Measurements from ENCODE around the gene FUCA1. TPM values are rescaled to one million over a fixed set of nuclear protein-coding genes. Genes with fewer than 3 reads are reported as not detected.

FUCA1 gene
- total and polyA plus RNA-seq, 2 of the 8 experiments (the other 6 are each of a cell fraction or from before 2014, with no cell fraction given): 5.9 to 6.4 TPM

- Histone ChIP-seq H2AFZ (ENCODE audit: low read length) (no peak overlapping the region), H3K23me2 (ENCODE audit: low read depth, low read length) (peaks cover 3% of the 10 kb centered on the region; the same call in 1 of the 2 replicates), H3K56ac (replicated peaks; ENCODE audit: insufficient read length, low read depth, low read length) (no peak overlapping the region), H3K9ac (replicated peaks in 1 of 4; ENCODE audit: extremely low read depth in 1 of 4, low read depth in 3 of 4, low read length in 3 of 4) (no peak overlapping the region), H2BK5ac (ENCODE audit: low read depth, low read length) (no peak overlapping the region), H4K20me1 (replicated peaks in 1 of 2; ENCODE audit: control insufficient read depth in 1 of 2, insufficient read depth in 2 of 2, low read length in 2 of 2) (no peaks in the 10 kb centered on the region), H3K14ac (ENCODE audit: insufficient read length) (no peak overlapping the region), H3K4me1 (replicated peaks in 1 of 4; ENCODE audit: control insufficient read depth in 3 of 4, insufficient read depth in 4 of 4, low read length in 3 of 4) (no peaks in the 10 kb centered on the region; a peak in 1 of 7 replicates), H3K27ac (ENCODE audit: low read depth, low read length) (no peak overlapping the region), H3K36me3 (ENCODE audit: control insufficient read depth in 2 of 4, insufficient read depth in 4 of 4, low read length in 3 of 4) (no peaks in the 10 kb centered on the region), H3K79me2 (ENCODE audit: control insufficient read depth in 1 of 2, insufficient read depth in 2 of 2, low read length in 2 of 2) (no peaks in the 10 kb centered on the region), H2BK20ac (ENCODE audit: low read length) (no peak overlapping the region), H3K4me3 (ENCODE audit: extremely low read depth in 1 of 4, insufficient read depth in 2 of 4, low read depth in 3 of 4, low read length in 4 of 4) (no peak overlapping the region), H3K27me3 (replicated peaks in 1 of 4; ENCODE audit: control insufficient read depth in 3 of 4, extremely low read depth in 1 of 4, insufficient read depth in 3 of 4, low read length in 3 of 4) (peaks cover 6 to 15% (median 12%) of the 10 kb centered on the region in 4 experiments), H3K4me2 (ENCODE audit: insufficient read depth in 1 of 2, low read depth in 2 of 2, low read length in 2 of 2) (no peak overlapping the region), H2BK12ac (ENCODE audit: low read depth, low read length) (no peak overlapping the region), H2BK15ac (ENCODE audit: low read length) (no peak overlapping the region), H3K9me3 (ENCODE audit: insufficient read depth in 2 of 2, low read depth in 1 of 2, low read length in 1 of 2) (no peaks in the 10 kb centered on the region), H4K91ac (replicated peaks; ENCODE audit: insufficient read length, low read length) (no peak overlapping the region), H3K4ac (replicated peaks; ENCODE audit: insufficient read length, low read depth, low read length) (no peak overlapping the region), H4K5ac (ENCODE audit: insufficient read length, low read depth, low read length) (no peak overlapping the region), H3K79me1 (ENCODE audit: low read depth, low read length) (no peaks in the 10 kb centered on the region), H3K23ac (ENCODE audit: insufficient read length) (no peak overlapping the region), H2AK5ac (ENCODE audit: low read depth, low read length) (no peak overlapping the region), H3K18ac (ENCODE audit: extremely low read depth, low read length) (no peak overlapping the region), H4K8ac (ENCODE audit: extremely low read depth, insufficient read depth, low read length) (no peak overlapping the region), H2BK120ac (replicated peaks; ENCODE audit: low read depth, low read length) (no peak overlapping the region)
- ChIA-PET CTCF (ENCODE audit: partially characterized antibody) (interaction anchor here (0.6 to 1.8 kb wide), 2 partner anchors 52 to 185 kb away, joined by 4 to 8 read pairs; no protein-coding TSS in a partner anchor), POLR2A (ENCODE audit: partially characterized antibody) (interaction anchor here (0.9 kb wide), 1 partner anchor 22 kb away, joined by 3 read pairs; no protein-coding TSS in a partner anchor)
- 91% methylated on average over 3 of the region's 3 CpGs; no CpG with 5 or more reads in 1 of the 2 experiments for WGBS, 2 experiments (ENCODE audit: extremely low coverage in 1 of 2, insufficient coverage in 1 of 2, insufficient read length in 1 of 2, insufficient replicate concordance in 2 of 2, low coverage in 1 of 2, low lambda C conversion rate in 2 of 2, missing lambda C conversion rate in 1 of 2)
- no peak for FAIRE-seq
- no peak for DNase-seq (ENCODE audit: low read depth in 1 of 2, low spot score in 2 of 2)
- TF ChIP-seq TAF7 (optimal IDR thresholded peaks at IDR 0.05; ENCODE audit: borderline replicate concordance, low read depth, low read length): no peak
- no peak for TF ChIP-seq NANOG (IDR thresholded peaks at IDR 0.05; ENCODE audit: insufficient read depth, low read depth, low read length, poor library complexity, severe bottlenecking)
- TF ChIP-seq TEAD4 (IDR thresholded peaks at IDR 0.05; ENCODE audit: low read depth, low read length): no peak
- no peak for TF ChIP-seq CTBP2 (IDR thresholded peaks at IDR 0.05; ENCODE audit: borderline replicate concordance, insufficient read depth, insufficient read length, low read length)
- no peak for TF ChIP-seq E2F6 (IDR thresholded peaks at IDR 0.05)
- TF ChIP-seq BACH1 (IDR thresholded peaks at IDR 0.05; ENCODE audit: low read length): no peak
- no peak for TF ChIP-seq RXRA (IDR thresholded peaks at IDR 0.05; ENCODE audit: insufficient read depth, low read depth, low read length)
- TF ChIP-seq SP4 (IDR thresholded peaks at IDR 0.05; ENCODE audit: low read length): no peak
- TF ChIP-seq BCL11A (IDR thresholded peaks at IDR 0.05; ENCODE audit: low read depth in 2 of 2, low read length in 2 of 2): no peak
- no peak for TF ChIP-seq CREB1 (IDR thresholded peaks at IDR 0.05)
- no peak for TF ChIP-seq SIRT6 (IDR thresholded peaks at IDR 0.05; ENCODE audit: low read length)
- no peak for TF ChIP-seq TBP (IDR thresholded peaks at IDR 0.05; ENCODE audit: low read depth, low read length)
- TF ChIP-seq RNF2 (IDR thresholded peaks at IDR 0.05; ENCODE audit: borderline replicate concordance, low read depth, low read length, missing control alignments, poor library complexity, severe bottlenecking): no peak
Measured at GRCh38 chr1:23862640-23863039, 5.5 kb downstream of the FUCA1 start.

All from H1 (cell line).